ENCODE data around the gene GP1BA. TPM values are rescaled to one million over a fixed set of nuclear protein-coding genes. Genes with fewer than 3 reads are reported as not detected.
"Not testable (repeated sequence)": the region's sequence is repeated elsewhere in the genome, so short reads cannot be mapped to it uniquely, and the experiment has no call there.

The GP1BA gene
- total RNA-seq, 4 donors from 2014 or later, result not detected

GRCh38 chr17:4901108-4901647 lies 30.9 kb upstream of the GP1BA start:
- Histone ChIP-seq H3K9me3 (no peaks in the 10 kb centered on the region), H3K27ac (no peak overlapping the region), H3K36me3 (no peaks in the 10 kb centered on the region), H3K4me3 (no peak overlapping the region), H3K27me3 (peaks cover 0 to 4% of the 10 kb centered on the region in 2 donors), H3K4me1 (no peaks in the 10 kb centered on the region)
- intact Hi-C loops (cut with DNase I; ENCODE audit: low total_unique reads), result no loop called here
- DNase-seq, result no peak
- TF ChIP-seq CTCF (IDR thresholded peaks at IDR 0.05) (no peak), POLR2A (IDR thresholded peaks at IDR 0.05) (no peak)

- no peaks in the 10 kb centered on the region for H3K4me1 ChIP-seq
- intact Hi-C loops (cut with DNase I; ENCODE audit: low total_unique reads), result no loop called here
- H3K36me3 ChIP-seq, result no peaks in the 10 kb centered on the region
- no peak overlapping the region for H3K4me3 ChIP-seq
- TF ChIP-seq POLR2A (IDR thresholded peaks at IDR 0.05) (no peak), CTCF (IDR thresholded peaks at IDR 0.05) (no peak)
- H3K27me3 ChIP-seq, result peaks cover 0 to 4% of the 10 kb centered on the region in 2 donors
- DNase-seq, result no peak
- H3K9me3 ChIP-seq, result no peaks in the 10 kb centered on the region
- peak overlapping the region in 1 of 2 donors; percentile 1 for H3K27ac ChIP-seq
Observed at GRCh38 chr17:4901648-4902344, 30.3 kb upstream of the GP1BA start.

- H3K4me1 ChIP-seq, result no peaks in the 10 kb centered on the region
- intact Hi-C loops (cut with DNase I; ENCODE audit: low total_unique reads), result no loop called here
- peaks cover 0 to 4% of the 10 kb centered on the region in 2 donors for H3K27me3 ChIP-seq
- DNase-seq, result no peak
- H3K4me3 ChIP-seq, result no peak overlapping the region
- no peaks in the 10 kb centered on the region for H3K9me3 ChIP-seq
- TF ChIP-seq CTCF (IDR thresholded peaks at IDR 0.05), result no peak
- H3K36me3 ChIP-seq, result no peaks in the 10 kb centered on the region
- H3K27ac ChIP-seq, result peak overlapping the region in 1 of 2 donors; percentile 1
Observed at GRCh38 chr17:4902540-4902939, 29.5 kb upstream of the GP1BA start.

GRCh38 chr17:4903051-4903818 lies 28.8 kb upstream of the GP1BA start, which contains the start of gene CHRNE:
CHRNE (minus strand) TSS chr17:4903098; CDS start chr17:4903063, 35 bp downstream.
- Histone ChIP-seq H3K27me3 (peaks cover 0 to 4% of the 10 kb centered on the region in 2 donors), H3K9me3 (no peaks in the 10 kb centered on the region), H3K27ac (peak within 1 kb of the TSS in 1 of 2 donors; percentile 1), H3K4me1 (no peaks in the 10 kb centered on the region), H3K4me3 (no peak within 1 kb of the TSS), H3K36me3 (no peaks in the 10 kb centered on the region)
- intact Hi-C loops (cut with DNase I; ENCODE audit: low total_unique reads), result no loop called here
- DNase-seq, result peak; percentile 61 to 84
- TF ChIP-seq CTCF (IDR thresholded peaks at IDR 0.05) (peak; percentile 57 to 73 (median 70)), POLR2A (IDR thresholded peaks at IDR 0.05) (no peak)

- DNase-seq; H3K36me3 ChIP-seq; intact Hi-C loops (cut with DNase I; ENCODE audit: low total_unique reads); H3K4me3 ChIP-seq; H3K27ac ChIP-seq; H3K27me3 ChIP-seq; H3K4me1 ChIP-seq; H3K9me3 ChIP-seq: not testable (repeated sequence)
Observed at GRCh38 chr17:4906642-4907041, 25.4 kb upstream of the GP1BA start.
